CD4-positive, alpha-beta memory T cell (primary cell): ENCODE results near the gene OSER1. TPM values are rescaled to one million over a fixed set of nuclear protein-coding genes. Genes with fewer than 3 reads are reported as not detected.

Source experiments
- CTCF ChIA-PET: fragments of 350-600 bp; sonication (Branson Sonifier 250); formaldehyde crosslinking; loops from one replicate; lab custom pipeline; 2021; ENCODE audit warnings: inconsistent platforms; ENCODE audit not compliant: partially characterized antibody; lab: Charles Lee
- POLR2A ChIA-PET: fragments of 350-600 bp; sonication (Branson Sonifier 250); formaldehyde crosslinking; loops from one replicate; lab custom pipeline; 2021; ENCODE audit not compliant: partially characterized antibody; lab: Charles Lee
- DNase-seq, 5 donors: peaks; one replicate each; pipeline versions ENCODE4 v3.0.0 to v3.0.0-alpha.2; 2020 to 2022; ENCODE audit warnings: mixed read lengths in 1 of 5
- H3K27ac ChIP-seq: one replicate; pipeline ENCODE4 v1.7.0; 2013; ENCODE audit warnings: low read depth, low read length
- H3K27me3 ChIP-seq: 2 replicates; pipeline ENCODE4 v1.7.0; 2013; ENCODE audit warnings: mild to moderate bottlenecking, low read length, moderate library complexity; ENCODE audit not compliant: insufficient read depth
- H3K36me3 ChIP-seq: 2 replicates; pipeline ENCODE4 v1.7.0; 2013; ENCODE audit warnings: mild to moderate bottlenecking, low read length, moderate library complexity; ENCODE audit not compliant: insufficient read depth
- H3K4me1 ChIP-seq: 2 replicates; pipeline ENCODE4 v1.7.0; 2013; ENCODE audit warnings: mild to moderate bottlenecking, low read length, moderate library complexity; ENCODE audit not compliant: insufficient read depth
- H3K4me3 ChIP-seq, 2 donors: one replicate each; pipeline ENCODE4 v1.7.0; 2013; ENCODE audit warnings: low read length in 2 of 2, mild to moderate bottlenecking in 1 of 2
- H3K9me3 ChIP-seq, 2 donors: one replicate each; pipeline ENCODE4 v1.7.0; 2013; ENCODE audit warnings: low read length in 2 of 2, control low read depth in 1 of 2; ENCODE audit not compliant: control insufficient read depth in 1 of 2
- H3K27ac Mint-ChIP-seq, 7 donors: one replicate each; pipeline ENCODE4 v1.8.0; 2020 to 2021; ENCODE audit warnings: mixed read lengths in 7 of 7, mild to moderate bottlenecking in 6 of 7, inconsistent platforms in 3 of 7, moderate library complexity in 3 of 7
- H3K27me3 Mint-ChIP-seq, 2 donors: one replicate each; pipeline ENCODE4 v1.8.0; 2020 to 2021; ENCODE audit warnings: mixed read lengths in 2 of 2
- H3K36me3 Mint-ChIP-seq, 2 donors: one replicate each; pipeline ENCODE4 v1.8.0; 2020 to 2021; ENCODE audit warnings: mixed read lengths in 2 of 2, inconsistent platforms in 1 of 2, mild to moderate bottlenecking in 1 of 2
- H3K4me1 Mint-ChIP-seq, 4 donors: one replicate each; pipeline ENCODE4 v1.8.0; 2020 to 2021; ENCODE audit warnings: mixed read lengths in 4 of 4, mild to moderate bottlenecking in 1 of 4
- H3K4me3 Mint-ChIP-seq, 8 donors: one replicate each; pipeline ENCODE4 v1.8.0; 2020 to 2021; ENCODE audit warnings: mixed read lengths in 8 of 8, mild to moderate bottlenecking in 7 of 8, moderate library complexity in 6 of 8, inconsistent platforms in 3 of 8
- H3K9me3 Mint-ChIP-seq, 8 donors: one replicate each; pipeline ENCODE4 v1.8.0; 2020 to 2021; ENCODE audit warnings: mixed read lengths in 8 of 8, mild to moderate bottlenecking in 5 of 8, inconsistent platforms in 3 of 8, moderate library complexity in 1 of 8
- intact Hi-C: fragments of 100-400 bp; cut with micrococcal nuclease; formaldehyde crosslinking; loops from one replicate; pipeline ENCODE4 v1.15.1; 2023
- polyA plus RNA-seq, 2 donors: library from polyadenylated mRNA; unstranded; fragments of 300-500 nt; fragmentation: Illumina TruSeq; gene quantifications; one replicate each; pipeline ENCODE4 v1.2.3, GENCODE V29; 2021
- total RNA-seq, 2 experiments: library from RNA; stranded (reverse); gene quantifications; one replicate each; pipeline ENCODE4 v1.2.3, GENCODE V29; 2021

OSER1 gene
- total and polyA plus RNA-seq, 4 experiments from 2014 or later = 35.5 to 63.3 (median 38.7) TPM

GRCh38 chr20:44211177-44212039 is 837 bp upstream of the OSER1 start:
- Mint-ChIP-seq H3K4me3 (peak overlapping the region; percentile 85 to 99 (median 94)), H3K27ac (peak overlapping the region; percentile 90 to 100 (median 98)), H3K27me3 (no peaks in the 10 kb centered on the region), H3K4me1 (peaks cover 44 to 74% (median 59%) of the 10 kb centered on the region in 4 donors), H3K9me3 (no peaks in the 10 kb centered on the region), H3K36me3 (peaks cover 7 to 44% of the 10 kb centered on the region in 2 donors)
- H3K4me3 ChIP-seq = peak overlapping the region; percentile 66 to 77
- ChIA-PET CTCF (interaction anchor here (1.8 to 14.4 kb wide), 2 partner anchors 101 to 399 kb away, joined by 8 to 669 read pairs; partner anchors contain the start of gene FITM2), POLR2A (interaction anchor here (1.1 to 9.7 kb wide), 3 partner anchors 101 to 310 kb away, joined by 3 to 173 read pairs (median 11); partner anchors contain the start of genes FITM2 and TTPAL)
- no peak for DNase-seq
- H3K9me3 ChIP-seq = no peaks in the 10 kb centered on the region
- intact Hi-C loops = loop anchor here (1.0 to 10.0 kb wide), 7 partner anchors 266 to 1763 kb away; partner anchors contain the start of genes SRSF6, STK4, TOMM34 and TTPAL
- H3K4me1 ChIP-seq = peaks cover 53% of the 10 kb centered on the region
- H3K27ac ChIP-seq = peak overlapping the region; percentile 86
- no peaks in the 10 kb centered on the region for H3K27me3 ChIP-seq
- H3K36me3 ChIP-seq = peaks cover under 1% of the 10 kb centered on the region

GRCh38 chr20:44209686-44210405 is 725 bp downstream of the OSER1 start:
- Mint-ChIP-seq H3K4me1 (peaks cover 37 to 72% (median 49%) of the 10 kb centered on the region in 4 donors), H3K9me3 (no peaks in the 10 kb centered on the region), H3K4me3 (peak overlapping the region; percentile 85 to 99 (median 94)), H3K27ac (peak overlapping the region; percentile 90 to 100 (median 98)), H3K36me3 (peaks cover 6 to 53% of the 10 kb centered on the region in 2 donors), H3K27me3 (no peaks in the 10 kb centered on the region)
- Histone ChIP-seq H3K27ac (peak overlapping the region; percentile 98), H3K4me1 (peaks cover 48% of the 10 kb centered on the region), H3K9me3 (no peaks in the 10 kb centered on the region), H3K4me3 (peak overlapping the region; percentile 77 to 78), H3K27me3 (no peaks in the 10 kb centered on the region), H3K36me3 (peaks cover 12% of the 10 kb centered on the region)
- ChIA-PET POLR2A (interaction anchor here (0.9 to 2.0 kb wide), 10 partner anchors 9 to 433 kb away, joined by 3 to 11 read pairs (median 4); partner anchors contain the start of genes FITM2 and TTPAL), CTCF (interaction anchor here (14.4 kb wide), 1 partner anchor 102 kb away, joined by 669 read pairs; the partner anchor contains the start of gene FITM2)
- DNase-seq = peak in 2 of 5 donors; percentile 11 to 19
- intact Hi-C loops = loop anchor here (1.0 to 10.0 kb wide), 6 partner anchors 8 to 1765 kb away; partner anchors contain the start of genes STK4, TOMM34, TTPAL and ZNF335

GRCh38 chr20:44208770-44209169 is 1.8 kb downstream of the OSER1 start:
- Histone ChIP-seq H3K27ac (no peak overlapping the region), H3K4me3 (no peak overlapping the region), H3K4me1 (peaks cover 47% of the 10 kb centered on the region), H3K27me3 (no peaks in the 10 kb centered on the region), H3K9me3 (no peaks in the 10 kb centered on the region), H3K36me3 (peaks cover 12% of the 10 kb centered on the region)
- intact Hi-C loops = no loop called here
- ChIA-PET POLR2A (interaction anchor here (1.5 kb wide), 1 partner anchor 10 kb away, joined by 4 read pairs; no protein-coding TSS in a partner anchor), CTCF (interaction anchor here (1.0 to 14.4 kb wide), 4 partner anchors 9 to 475 kb away, joined by 3 to 669 read pairs (median 5); partner anchors contain the start of gene FITM2)
- no peak for DNase-seq
- H3K36me3 Mint-ChIP-seq = peaks cover 11 to 59% of the 10 kb centered on the region in 2 donors
- H3K4me1 Mint-ChIP-seq = peaks cover 35 to 71% (median 47%) of the 10 kb centered on the region in 4 donors
- H3K27me3 Mint-ChIP-seq = no peaks in the 10 kb centered on the region
- H3K27ac Mint-ChIP-seq = peak overlapping the region; percentile 5 to 100 (median 96)
- no peaks in the 10 kb centered on the region for H3K9me3 Mint-ChIP-seq
- peak overlapping the region; percentile 85 to 99 (median 94) for H3K4me3 Mint-ChIP-seq

GRCh38 chr20:44208165-44208564 is 2.4 kb downstream of the OSER1 start:
- Histone ChIP-seq H3K27ac (no peak overlapping the region), H3K4me3 (no peak overlapping the region), H3K9me3 (no peaks in the 10 kb centered on the region), H3K4me1 (peaks cover 45% of the 10 kb centered on the region), H3K36me3 (peaks cover 12% of the 10 kb centered on the region), H3K27me3 (no peaks in the 10 kb centered on the region)
- intact Hi-C loops = no loop called here
- no peak for DNase-seq
- Mint-ChIP-seq H3K27me3 (no peaks in the 10 kb centered on the region), H3K36me3 (peaks cover 14 to 63% of the 10 kb centered on the region in 2 donors), H3K4me3 (peak overlapping the region in 5 of 8 donors; percentile 85 to 99 (median 97)), H3K4me1 (peaks cover 37 to 71% (median 47%) of the 10 kb centered on the region in 4 donors), H3K9me3 (no peaks in the 10 kb centered on the region), H3K27ac (peak overlapping the region in 3 of 7 donors; percentile 34 to 90 (median 54))
- ChIA-PET POLR2A (interaction anchor here (1.5 kb wide), 1 partner anchor 10 kb away, joined by 4 read pairs; no protein-coding TSS in a partner anchor), CTCF (interaction anchor here (1.0 to 14.4 kb wide), 4 partner anchors 9 to 475 kb away, joined by 3 to 669 read pairs (median 5); partner anchors contain the start of gene FITM2)

GRCh38 chr20:44207126-44207723 is 3.3 kb downstream of the OSER1 start:
- H3K4me1 Mint-ChIP-seq = peaks cover 40 to 63% (median 46%) of the 10 kb centered on the region in 4 donors
- Histone ChIP-seq H3K27me3 (no peaks in the 10 kb centered on the region), H3K4me1 (peaks cover 37% of the 10 kb centered on the region), H3K36me3 (peaks cover 20% of the 10 kb centered on the region), H3K9me3 (no peaks in the 10 kb centered on the region), H3K27ac (no peak overlapping the region), H3K4me3 (no peak overlapping the region)
- H3K9me3 Mint-ChIP-seq = no peaks in the 10 kb centered on the region
- ChIA-PET POLR2A (no interaction called here), CTCF (interaction anchor here (14.4 kb wide), 1 partner anchor 105 kb away, joined by 669 read pairs; the partner anchor contains the start of gene FITM2)
- no peak for DNase-seq
- H3K4me3 Mint-ChIP-seq = peak overlapping the region in 4 of 8 donors; percentile 7 to 61 (median 14)
- intact Hi-C loops = no loop called here
- peak overlapping the region in 3 of 7 donors; percentile 23 to 83 (median 68) for H3K27ac Mint-ChIP-seq
- H3K36me3 Mint-ChIP-seq = peaks cover 18 to 71% of the 10 kb centered on the region in 2 donors
- H3K27me3 Mint-ChIP-seq = no peaks in the 10 kb centered on the region

GRCh38 chr20:44206132-44206531 is 4.4 kb downstream of the OSER1 start:
- Mint-ChIP-seq H3K27me3 (no peaks in the 10 kb centered on the region), H3K27ac (peak overlapping the region in 1 of 7 donors; percentile 39), H3K4me1 (peaks cover 31 to 54% (median 40%) of the 10 kb centered on the region in 4 donors), H3K9me3 (peaks cover 0 to 2% (median 0%) of the 10 kb centered on the region in 8 donors), H3K36me3 (peaks cover 26 to 78% of the 10 kb centered on the region in 2 donors), H3K4me3 (no peak overlapping the region)
- Histone ChIP-seq H3K4me1 (peaks cover 27% of the 10 kb centered on the region), H3K9me3 (no peaks in the 10 kb centered on the region), H3K27me3 (no peaks in the 10 kb centered on the region), H3K4me3 (no peak overlapping the region), H3K36me3 (peaks cover 28% of the 10 kb centered on the region), H3K27ac (no peak overlapping the region)
- intact Hi-C loops = no loop called here
- no peak for DNase-seq
- CTCF ChIA-PET = interaction anchor here (1.0 kb wide), 1 partner anchor 16 kb away, joined by 3 read pairs; no protein-coding TSS in a partner anchor
- POLR2A ChIA-PET = no interaction called here
